HL-60 (cell line): ENCODE data around the gene NUDT2.

ENCODE experiments used
- CTCF ChIP-seq: IDR thresholded peaks from one replicate; pipeline ENCODE4 v1.5.1; 2011; ENCODE audit warnings: low read length, control low read depth, inconsistent platforms; ENCODE audit not compliant: insufficient read depth
- GABPA ChIP-seq: IDR thresholded peaks from 2 replicates; pipeline ENCODE4 v1.6.1; 2012; ENCODE audit warnings: low read depth
- POLR2AphosphoS5 ChIP-seq: IDR thresholded peaks from 2 replicates; pipeline ENCODE4 v1.6.1; 2012; ENCODE audit warnings: low read depth

- TF ChIP-seq CTCF (peak; percentile 12), GABPA (no peak), POLR2AphosphoS5 (no peak)
These were observed 46.7 kb downstream of the NUDT2 start for GRCh38 chr9:34375901-34376595.
